HG03439 (cell line): ENCODE data around the gene BST1.

Experiments
- ATAC-seq: cut with Tn5 transposase; IDR thresholded peaks from one replicate; pipeline ENCODE4 v1.9.1; 2021; ENCODE audit warnings: mild to moderate bottlenecking, moderate library complexity; ENCODE audit not compliant: unreplicated experiment

BST1 gene

GRCh38 chr4:15675356-15675755 lies 27.5 kb upstream of the BST1 start:
- ATAC-seq, result no peak

GRCh38 chr4:15676039-15676438 lies 26.8 kb upstream of the BST1 start:
- no peak for ATAC-seq

- ATAC-seq, result no peak
Observed at GRCh38 chr4:15676899-15677298, 26.0 kb upstream of the BST1 start.

DNA sequence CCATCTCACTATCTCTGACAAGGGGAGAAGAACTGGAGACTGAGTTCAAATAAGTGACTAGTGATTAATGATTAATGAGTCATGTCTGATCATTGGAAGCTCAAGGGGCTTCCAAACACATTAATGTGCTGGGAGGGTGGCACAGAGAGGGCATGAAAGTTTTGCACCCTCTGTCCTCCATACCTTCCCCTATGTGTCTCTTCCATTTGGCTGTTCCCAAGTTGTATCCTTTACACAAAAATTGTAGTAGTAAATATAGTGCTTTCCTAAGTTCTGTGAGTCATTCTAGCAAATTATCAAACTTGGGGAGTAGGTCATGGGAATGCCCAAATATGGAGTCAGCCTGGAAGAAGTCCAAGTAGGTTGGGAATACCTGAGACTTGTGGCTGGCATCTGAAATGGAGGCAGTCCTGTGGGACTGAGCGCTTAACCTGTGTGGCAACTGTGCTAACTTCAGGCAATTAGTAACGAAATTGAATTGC lies 25.3 kb upstream of the BST1 start:
- no peak for ATAC-seq

DNA sequence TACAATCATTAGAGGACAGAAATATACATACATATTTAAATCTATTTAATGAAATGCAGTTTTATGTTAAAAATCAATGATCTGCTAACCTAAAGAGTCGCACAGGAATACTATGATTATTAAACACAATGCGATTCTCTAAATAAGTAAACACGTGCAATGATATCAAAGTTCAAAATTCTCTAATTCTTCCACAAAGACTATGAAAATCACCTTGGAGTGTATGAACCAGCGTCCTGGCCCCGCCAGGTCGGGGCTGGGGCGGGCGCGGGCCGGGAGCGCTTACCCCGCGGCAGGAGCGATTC lies 21.8 kb upstream of the BST1 start:
- no peak for ATAC-seq

GRCh38 chr4:15681372-15682241 lies 21.3 kb upstream of the BST1 start, which contains the start of gene FAM200B:
TSS of gene FAM200B (plus strand) at chr4:15681827. CDS start at chr4:15686978, 5,151 bp downstream.
- ATAC-seq, result peak; percentile 93

GRCh38 chr4:15682242-15683142 lies 20.4 kb upstream of the BST1 start:
- ATAC-seq, result no peak

DNA sequence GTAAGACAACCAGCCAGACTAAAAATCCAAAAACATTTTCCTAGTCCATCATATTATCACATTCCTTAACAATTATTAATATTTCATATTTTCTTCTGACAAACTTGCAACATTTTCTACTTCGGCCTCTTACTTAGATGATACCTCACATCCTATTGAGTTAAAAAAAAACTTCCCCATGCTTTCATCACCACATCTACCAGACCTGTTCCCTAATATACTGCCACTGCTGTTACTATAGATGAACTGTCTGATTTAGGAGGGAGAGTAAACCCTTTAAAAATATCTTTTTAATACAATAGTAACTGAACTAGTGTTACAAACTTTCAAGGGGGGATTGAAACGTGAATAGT lies 19.7 kb upstream of the BST1 start:
- ATAC-seq, result no peak

DNA sequence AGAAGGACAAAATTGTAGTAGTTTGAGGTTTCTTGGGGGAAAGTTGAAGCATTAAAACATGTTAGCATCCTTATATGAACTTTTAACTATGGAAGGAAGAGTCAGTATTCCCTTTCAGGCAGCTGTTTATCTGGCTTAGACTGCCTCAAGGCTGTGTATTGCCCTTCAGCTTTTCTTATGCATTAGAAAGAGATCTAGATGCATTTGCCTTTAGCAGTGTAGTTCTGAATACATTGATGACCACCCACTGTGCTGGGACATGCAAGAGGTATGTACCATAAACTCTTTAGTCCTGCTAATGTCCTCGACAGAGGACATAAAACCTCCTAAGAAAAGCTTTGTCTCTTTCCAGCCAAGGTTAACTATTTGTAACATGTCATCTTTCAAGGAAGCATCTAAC lies 18.4 kb upstream of the BST1 start:
- no peak for ATAC-seq

DNA sequence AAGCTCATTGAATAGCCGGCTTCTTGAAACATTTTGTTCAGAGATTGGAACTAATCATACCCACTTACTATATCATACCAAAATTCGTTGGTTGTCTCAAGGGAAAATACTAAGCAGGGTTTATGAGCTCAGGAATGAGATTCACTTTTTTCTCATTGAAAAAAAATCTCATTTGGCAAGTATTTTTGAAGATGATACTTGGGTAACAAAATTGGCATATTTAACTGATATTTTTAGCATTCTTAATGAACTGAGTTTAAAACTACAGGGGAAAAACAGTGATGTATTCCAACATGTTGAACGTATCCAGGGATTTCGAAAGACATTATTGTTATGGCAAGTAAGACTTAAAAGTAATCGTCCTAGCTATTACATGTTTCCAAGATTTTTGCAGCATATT lies 14.8 kb upstream of the BST1 start:
- ATAC-seq, result no peak

- no peak for ATAC-seq
Observed at GRCh38 chr4:15689540-15689939, 13.3 kb upstream of the BST1 start.

DNA sequence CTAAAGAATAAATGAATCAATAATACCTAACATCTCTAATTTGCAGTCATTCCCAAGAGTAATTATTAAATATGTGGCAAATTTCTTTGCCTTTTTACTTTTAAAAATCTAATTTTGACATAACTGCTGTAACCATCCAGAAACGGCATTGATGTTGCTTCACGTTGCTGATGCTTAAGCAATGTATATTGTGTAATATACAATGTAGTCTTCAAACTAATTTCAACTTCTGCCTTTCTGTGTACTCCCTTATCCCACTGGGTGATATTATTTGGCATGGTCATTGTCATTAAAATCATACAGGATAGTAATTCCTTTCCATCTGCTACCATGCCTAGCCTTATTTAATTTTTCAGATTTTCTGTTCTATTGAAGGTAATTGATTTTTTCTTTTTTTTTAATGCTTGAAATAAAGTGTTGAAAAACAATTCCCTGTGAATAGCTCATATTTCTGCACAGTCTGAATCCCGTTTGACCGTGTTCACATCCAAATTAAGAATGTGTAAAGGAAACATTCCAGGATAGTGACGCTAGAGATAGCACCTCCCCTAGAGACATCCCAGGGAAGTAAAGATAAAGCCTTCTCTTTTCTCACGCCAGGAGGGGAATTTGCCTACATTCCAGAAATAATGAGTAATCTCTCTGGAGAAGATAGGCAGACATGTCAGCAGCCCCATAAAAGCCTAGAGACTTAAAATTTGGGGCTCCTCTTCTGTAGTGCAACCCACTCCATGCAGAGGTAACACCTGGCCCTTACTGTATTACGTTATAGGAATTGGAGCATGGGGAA lies 12.7 kb upstream of the BST1 start:
- no peak for ATAC-seq

GRCh38 chr4:15691346-15692135 lies 11.3 kb upstream of the BST1 start:
- no peak for ATAC-seq

DNA sequence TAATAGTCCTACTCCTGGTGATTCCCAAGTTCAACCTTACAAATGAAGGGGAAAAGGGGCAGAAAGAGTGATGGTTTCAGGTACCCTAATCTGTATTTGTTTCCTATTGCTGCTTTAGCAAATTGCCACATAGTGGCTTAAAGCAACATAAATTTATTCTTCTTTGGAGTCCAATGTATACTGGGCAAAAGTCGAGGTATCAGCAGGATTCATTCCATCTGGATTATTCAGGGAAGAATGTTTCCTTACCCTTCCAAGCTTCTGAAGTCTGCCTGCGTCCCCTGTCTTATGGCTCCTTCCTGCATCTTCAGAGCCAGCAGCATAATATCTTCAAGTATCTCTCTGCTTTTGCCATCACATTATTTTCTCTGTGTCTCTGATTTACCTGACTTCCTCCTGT lies 10.3 kb upstream of the BST1 start:
- no peak for ATAC-seq

GRCh38 chr4:15694431-15694830 lies 8.4 kb upstream of the BST1 start:
- no peak for ATAC-seq

- no peak for ATAC-seq
Observed at GRCh38 chr4:15695240-15695699, 7.6 kb upstream of the BST1 start.

DNA sequence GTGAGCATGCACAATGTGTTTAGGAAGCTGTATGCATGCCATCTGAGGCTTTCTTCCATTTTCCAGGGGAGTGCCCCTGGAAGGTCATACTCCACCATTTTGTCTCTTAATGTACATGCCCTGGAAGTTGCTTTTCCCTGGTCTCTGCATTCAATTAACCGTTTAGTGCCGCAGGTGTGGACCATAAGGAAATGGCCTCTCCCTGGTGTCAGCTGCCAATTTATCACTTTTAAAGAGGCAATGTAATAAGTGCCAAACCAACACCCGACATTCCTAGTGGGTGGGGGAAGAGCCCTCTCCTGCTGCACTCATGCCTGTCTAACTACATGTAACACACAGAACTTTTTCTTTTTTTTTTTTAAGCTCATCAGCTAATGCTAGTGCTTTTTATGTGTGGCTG lies 7.1 kb upstream of the BST1 start:
- no peak for ATAC-seq

DNA sequence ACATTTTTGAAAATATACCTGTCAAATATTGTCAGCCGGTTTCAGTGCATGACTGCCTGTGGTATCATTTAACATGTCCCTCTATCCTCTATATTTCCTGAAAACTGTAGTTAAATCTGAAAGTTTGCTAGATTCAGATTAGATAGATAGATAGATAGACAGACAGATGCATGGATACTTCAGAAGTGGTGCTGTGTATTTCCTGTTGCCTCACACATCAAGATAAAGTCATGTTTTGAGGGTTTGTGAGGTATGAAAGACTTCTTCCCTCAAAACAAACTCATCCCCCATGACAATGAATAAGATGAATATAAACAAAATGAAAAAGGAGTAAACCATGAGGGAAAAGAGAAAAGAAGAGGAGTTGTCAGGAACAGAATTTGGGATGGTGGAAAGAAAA lies 6.0 kb upstream of the BST1 start:
- no peak for ATAC-seq

DNA sequence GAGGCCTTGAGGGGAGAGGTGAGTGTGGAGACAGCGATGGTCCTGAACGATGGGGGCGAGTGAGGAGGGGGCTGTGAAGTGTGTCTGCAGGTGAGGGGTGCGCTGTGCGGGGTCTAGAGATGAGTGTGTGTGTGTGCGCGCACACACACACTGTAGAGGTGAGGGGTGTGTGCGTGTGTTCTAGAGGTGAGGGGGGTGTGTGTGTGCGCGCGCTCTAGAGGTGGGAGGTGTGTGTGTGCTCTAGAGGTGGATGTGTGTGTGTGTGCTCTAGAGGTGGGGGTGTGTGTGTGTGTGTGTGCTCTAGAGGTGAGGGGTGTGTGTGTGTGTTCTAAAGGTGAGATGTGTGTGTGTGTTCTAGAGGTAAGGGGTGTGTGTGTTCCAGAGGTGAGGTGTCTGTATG lies 574 bp downstream of the BST1 start:
- ATAC-seq, result no peak

DNA sequence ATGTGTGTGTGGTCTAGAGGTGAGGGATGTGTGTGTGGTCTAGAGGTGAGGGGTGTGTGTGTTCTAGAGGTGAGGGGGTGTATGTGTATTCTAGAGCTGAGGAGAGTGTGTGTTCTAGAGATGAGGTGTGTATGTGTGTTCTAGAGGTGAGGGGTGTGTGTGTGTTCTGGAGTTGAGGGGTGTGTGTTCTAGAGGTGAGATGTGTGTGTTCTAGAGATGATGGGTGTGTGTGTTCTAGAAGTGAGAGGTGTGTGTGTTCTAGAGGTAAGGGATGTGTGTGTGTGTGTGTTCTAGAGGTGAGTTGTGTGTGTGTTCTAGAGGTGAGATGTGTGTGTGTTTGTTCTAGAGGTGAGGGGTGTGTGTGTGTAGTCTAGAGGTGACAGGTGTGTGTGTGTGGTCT lies 1.3 kb downstream of the BST1 start:
- no peak for ATAC-seq
